ENCODE results near the gene MLLT6. TPM values are rescaled to one million over a fixed set of nuclear protein-coding genes. Genes with fewer than 3 reads are reported as not detected.

Gene MLLT6
- total and polyA plus RNA-seq, 10 of the 15 experiments (the other 5 are each of a cell fraction or from before 2014, with no cell fraction given): 4.8 to 105 (median 36.3) TPM

DNA sequence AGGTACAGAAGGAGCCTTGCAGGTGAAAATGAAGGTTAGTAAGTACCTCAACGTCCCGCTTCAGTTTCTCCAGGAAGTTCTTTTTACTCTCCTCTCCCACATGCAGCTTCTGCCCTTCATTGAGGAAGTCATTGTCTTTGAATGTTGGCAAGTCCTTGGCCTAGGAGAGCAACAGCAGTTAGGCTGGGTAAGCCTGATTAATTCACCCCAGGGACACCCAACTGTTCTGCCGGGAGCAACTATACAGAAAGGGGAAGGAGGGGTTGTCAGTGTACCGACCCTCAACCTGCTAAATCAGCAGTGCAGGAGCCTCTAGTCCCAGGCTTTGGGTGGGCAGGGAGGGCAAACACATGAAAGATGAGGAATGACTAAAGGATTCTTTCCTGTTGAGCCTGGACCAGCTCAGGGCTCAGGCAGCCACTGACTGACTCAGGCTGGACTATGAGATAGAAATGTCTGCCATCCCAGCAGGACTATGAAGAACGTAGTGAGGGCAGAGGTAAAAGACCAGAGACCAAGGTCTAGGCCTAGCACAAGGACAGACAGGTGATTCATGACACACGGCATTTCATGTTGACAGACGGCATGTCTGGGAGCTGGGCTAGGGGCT lies 72.7 kb downstream of the MLLT6 start:
- ChIA-PET RAD21 (ENCODE audit: unreplicated experiment) (no interaction called here), SMC1A (ENCODE audit: uncharacterized antibody, unreplicated experiment) (interaction anchor here (1.0 kb wide), 1 partner anchor 47 kb away, joined by 3 read pairs; the partner anchor contains the start of gene CWC25), CTCF (no interaction called here), POLR2A (no interaction called here)
- BruUV-seq (replicated peaks): no TSS peak
- intact Hi-C loops (cut with micrococcal nuclease; ENCODE audit: unreplicated experiment) (no loop called here), in situ Hi-C loops (cut with MboI) (no loop called here)
- DNase-seq (ENCODE audit: low read depth, low spot score) (no peak), FAIRE-seq (no peak), ATAC-seq (no peak)
- TF ChIP-seq SREBF2 (IDR thresholded peaks at IDR 0.05; ENCODE audit: low read length) (no peak), ZNF622 (IDR thresholded peaks at IDR 0.05) (no peak), KLF5 (IDR thresholded peaks at IDR 0.05; ENCODE audit: partially characterized antibody) (no peak), TARDBP (IDR thresholded peaks at IDR 0.05; ENCODE audit: borderline replicate concordance) (no peak), POLR2AphosphoS5 (IDR thresholded peaks at IDR 0.05; ENCODE audit: low read length) (no peak), ELK1 (IDR thresholded peaks at IDR 0.05; ENCODE audit: low read depth, low read length) (no peak), IRF4 (IDR thresholded peaks at IDR 0.05; ENCODE audit: low read depth, low read length) (no peak), CREM (IDR thresholded peaks at IDR 0.05; ENCODE audit: low read depth) (no peak), MXI1 (IDR thresholded peaks at IDR 0.05; ENCODE audit: low read depth, low read length) (no peak), ZNF24 (IDR thresholded peaks at IDR 0.05) (no peak), KAT2A (conservative IDR thresholded peaks at IDR 0.05; ENCODE audit: control insufficient read depth, low read depth, low read length) (no peak), STAT3 (IDR thresholded peaks at IDR 0.05; ENCODE audit: low read depth, low read length) (no peak), MEF2B (IDR thresholded peaks at IDR 0.05; ENCODE audit: partially characterized antibody, poor library complexity, severe bottlenecking) (no peak), RUNX3 (IDR thresholded peaks at IDR 0.05; ENCODE audit: low read length) (no peak), RAD51 (IDR thresholded peaks at IDR 0.05) (no peak), CEBPB (IDR thresholded peaks at IDR 0.05; ENCODE audit: borderline replicate concordance in 1 of 2, low read depth in 2 of 2, low read length in 2 of 2) (no peak)
- TF ChIP-seq, protein P1, sequence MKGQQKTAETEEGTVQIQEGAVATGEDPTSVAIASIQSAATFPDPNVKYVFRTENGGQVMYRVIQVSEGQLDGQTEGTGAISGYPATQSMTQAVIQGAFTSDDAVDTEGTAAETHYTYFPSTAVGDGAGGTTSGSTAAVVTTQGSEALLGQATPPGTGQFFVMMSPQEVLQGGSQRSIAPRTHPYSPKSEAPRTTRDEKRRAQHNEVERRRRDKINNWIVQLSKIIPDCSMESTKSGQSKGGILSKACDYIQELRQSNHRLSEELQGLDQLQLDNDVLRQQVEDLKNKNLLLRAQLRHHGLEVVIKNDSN (IDR thresholded peaks at IDR 0.05; ENCODE audit: borderline replicate concordance, extremely low read length, insufficient read depth, low read depth, low read length): no peak
- TF ChIP-seq, protein P2, sequence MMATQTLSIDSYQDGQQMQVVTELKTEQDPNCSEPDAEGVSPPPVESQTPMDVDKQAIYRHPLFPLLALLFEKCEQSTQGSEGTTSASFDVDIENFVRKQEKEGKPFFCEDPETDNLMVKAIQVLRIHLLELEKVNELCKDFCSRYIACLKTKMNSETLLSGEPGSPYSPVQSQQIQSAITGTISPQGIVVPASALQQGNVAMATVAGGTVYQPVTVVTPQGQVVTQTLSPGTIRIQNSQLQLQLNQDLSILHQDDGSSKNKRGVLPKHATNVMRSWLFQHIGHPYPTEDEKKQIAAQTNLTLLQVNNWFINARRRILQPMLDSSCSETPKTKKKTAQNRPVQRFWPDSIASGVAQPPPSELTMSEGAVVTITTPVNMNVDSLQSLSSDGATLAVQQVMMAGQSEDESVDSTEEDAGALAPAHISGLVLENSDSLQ (IDR thresholded peaks at IDR 0.05): no peak
- TF ChIP-seq, protein P3, sequence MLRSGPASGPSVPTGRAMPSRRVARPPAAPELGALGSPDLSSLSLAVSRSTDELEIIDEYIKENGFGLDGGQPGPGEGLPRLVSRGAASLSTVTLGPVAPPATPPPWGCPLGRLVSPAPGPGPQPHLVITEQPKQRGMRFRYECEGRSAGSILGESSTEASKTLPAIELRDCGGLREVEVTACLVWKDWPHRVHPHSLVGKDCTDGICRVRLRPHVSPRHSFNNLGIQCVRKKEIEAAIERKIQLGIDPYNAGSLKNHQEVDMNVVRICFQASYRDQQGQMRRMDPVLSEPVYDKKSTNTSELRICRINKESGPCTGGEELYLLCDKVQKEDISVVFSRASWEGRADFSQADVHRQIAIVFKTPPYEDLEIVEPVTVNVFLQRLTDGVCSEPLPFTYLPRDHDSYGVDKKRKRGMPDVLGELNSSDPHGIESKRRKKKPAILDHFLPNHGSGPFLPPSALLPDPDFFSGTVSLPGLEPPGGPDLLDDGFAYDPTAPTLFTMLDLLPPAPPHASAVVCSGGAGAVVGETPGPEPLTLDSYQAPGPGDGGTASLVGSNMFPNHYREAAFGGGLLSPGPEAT (IDR thresholded peaks at IDR 0.05; ENCODE audit: low read depth): no peak
- H3K9ac ChIP-seq (ENCODE audit: control insufficient read depth, insufficient read depth, low read length): no peak overlapping the region
- no peaks in the 10 kb centered on the region for H3K27me3 ChIP-seq (replicated peaks in 1 of 2; ENCODE audit: control insufficient read depth in 2 of 2, insufficient read depth in 2 of 2, low read length in 1 of 2)
- no peak overlapping the region for H3K4me2 ChIP-seq (ENCODE audit: control insufficient read depth, insufficient read depth)
- no peak overlapping the region for H3K27ac ChIP-seq (ENCODE audit: control insufficient read depth, insufficient read depth)
- H3K36me3 ChIP-seq (ENCODE audit: control insufficient read depth in 2 of 2, insufficient read depth in 2 of 2, low read length in 1 of 2): peaks cover 14 to 17% of the 10 kb centered on the region in 2 experiments
- H3K4me1 ChIP-seq (ENCODE audit: control insufficient read depth, insufficient read depth, low read length): no peaks in the 10 kb centered on the region
- no peak overlapping the region for H3K4me3 ChIP-seq
- no peaks in the 10 kb centered on the region for H3K79me2 ChIP-seq (ENCODE audit: control insufficient read depth, insufficient read depth, low read length)
- WGBS (ENCODE audit: insufficient coverage, insufficient replicate concordance, low lambda C conversion rate, missing lambda C conversion rate): 82% methylated on average over 7 of the region's 7 CpGs
- no peak overlapping the region for H2AFZ ChIP-seq (ENCODE audit: control insufficient read depth, low read depth, low read length)
- no peaks in the 10 kb centered on the region for H3K9me3 ChIP-seq (replicated peaks; ENCODE audit: control insufficient read depth, insufficient read depth, low read length)
- H4K20me1 ChIP-seq (ENCODE audit: control insufficient read depth, insufficient read depth): no peaks in the 10 kb centered on the region
